Activated CD4-positive, CD25-positive, alpha-beta regulatory T cell treated with anti-CD3 and anti-CD28 coated beads, Interleukin-2, amount 50 U/mL, for 24 hours (primary cell): Measurements from ENCODE around the gene SPATA31A6.
"Not testable (repeated sequence)": the region's sequence is repeated elsewhere in the genome, so short reads cannot be mapped to it uniquely, and the experiment has no call there.

Experiments used
- ATAC-seq, 2 donors: fragments of 150-1000 bp; cut with Tn5 transposase; one replicate each; pipeline ENCODE4 v1.10.0; 2021; ENCODE audit warnings: mild to moderate bottlenecking in 1 of 2, moderate library complexity in 1 of 2

SPATA31A6 gene

DNA sequence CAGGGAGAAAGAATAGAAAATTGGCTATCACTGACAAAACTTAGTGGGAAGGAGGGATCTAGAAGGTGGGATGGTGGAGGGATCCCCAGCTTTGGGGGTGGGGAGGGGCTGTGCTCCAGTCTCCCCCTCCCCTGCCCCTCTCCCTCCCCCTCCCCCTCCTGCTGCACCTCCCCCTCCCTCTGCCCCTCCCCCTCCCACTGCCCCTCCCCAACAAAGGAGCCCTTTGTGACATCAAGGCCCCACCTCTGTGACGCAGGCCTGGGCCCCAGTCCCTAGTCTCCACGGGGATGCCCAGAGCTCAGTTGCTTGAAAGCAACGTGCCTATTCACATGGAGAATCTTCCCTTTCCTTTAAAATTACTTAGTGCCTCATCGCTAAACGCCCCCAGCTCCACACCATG lies at the start of gene SPATA31A6:
SPATA31A6 (plus strand) TSS at position 301 of the 400 bp plus-strand sequence; CDS start at position 330, 29 bp downstream.
- not testable (repeated sequence) for ATAC-seq

DNA sequence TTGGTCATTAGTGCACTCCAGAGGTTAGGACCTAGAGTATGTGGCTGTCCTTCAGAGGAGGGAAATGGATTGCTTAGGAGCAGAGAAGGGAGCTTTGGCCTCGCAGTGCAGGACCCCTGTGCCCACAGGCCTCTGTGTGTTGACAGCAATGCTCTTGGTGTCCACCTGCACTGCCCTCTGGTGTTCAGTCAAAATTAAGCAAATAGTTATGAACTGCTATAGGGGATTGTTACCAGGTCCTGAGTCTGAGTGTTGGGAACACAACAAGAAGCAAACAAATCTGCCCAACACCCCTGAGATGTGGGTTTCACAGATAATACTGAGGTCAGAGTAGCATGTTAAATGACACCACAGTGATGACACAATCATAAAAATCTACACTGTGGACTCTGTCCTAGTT lies 23.2 kb upstream of the SPATA31A6 start:
- not testable (repeated sequence) for ATAC-seq

DNA sequence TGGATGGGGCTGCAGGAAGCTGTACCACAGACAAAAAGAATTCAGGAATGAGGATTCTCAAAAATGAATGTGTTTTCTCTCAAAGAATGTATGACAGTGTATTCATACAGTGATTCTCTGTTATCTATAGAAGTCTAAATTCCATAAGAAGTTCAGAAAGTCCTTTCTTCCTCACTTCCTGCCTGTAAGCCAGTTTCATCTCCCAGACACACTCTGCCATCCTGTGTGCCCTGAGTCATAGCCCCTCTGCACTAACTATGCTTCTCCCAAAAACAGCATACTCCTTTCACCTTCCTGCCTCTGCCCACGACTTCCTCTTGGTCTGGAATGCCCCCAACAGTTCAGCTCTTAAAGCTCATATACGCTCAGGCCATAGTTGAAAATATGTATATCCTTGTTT lies 36.4 kb downstream of the SPATA31A6 start:
- not testable (repeated sequence) for ATAC-seq

DNA sequence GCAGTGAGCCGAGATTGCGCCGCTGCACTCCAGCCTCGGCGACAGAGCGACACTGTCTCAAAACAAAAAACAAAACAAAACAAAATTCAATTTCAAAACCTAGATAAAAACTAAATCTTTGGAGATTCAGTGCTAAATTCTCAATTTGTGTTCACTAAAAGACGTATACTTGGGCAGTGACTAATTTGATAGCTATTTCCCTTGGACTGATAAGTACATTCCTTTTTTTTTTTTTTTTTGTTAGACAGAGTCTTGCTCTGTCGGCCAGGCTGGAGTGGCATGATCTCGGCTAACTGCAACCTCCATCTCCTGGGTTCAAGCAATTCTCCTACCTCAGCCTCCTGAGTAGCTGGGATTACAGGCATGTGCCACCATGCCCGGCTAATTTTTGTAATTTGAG lies 39.8 kb downstream of the SPATA31A6 start:
- not testable (repeated sequence) for ATAC-seq

DNA sequence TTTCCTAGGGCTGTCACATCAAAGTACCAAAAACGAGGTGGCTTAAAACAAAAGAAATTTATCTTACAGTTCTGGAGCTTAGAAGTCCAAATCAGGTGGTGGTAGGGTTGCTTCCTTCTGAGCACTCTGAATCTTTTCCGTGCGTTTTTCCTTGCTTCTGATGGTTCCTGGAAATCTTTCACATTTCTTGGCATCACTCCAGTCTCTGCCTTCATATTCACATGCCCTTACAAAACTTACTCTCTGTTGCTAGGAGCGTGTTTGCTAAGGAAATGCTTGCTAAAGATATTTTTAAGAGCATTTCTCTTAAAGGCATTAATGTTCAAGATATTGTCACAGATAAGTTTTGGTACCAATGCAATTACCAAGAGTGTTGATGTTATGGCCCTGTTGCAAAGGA lies 49.6 kb downstream of the SPATA31A6 start:
- ATAC-seq: not testable (repeated sequence)

DNA sequence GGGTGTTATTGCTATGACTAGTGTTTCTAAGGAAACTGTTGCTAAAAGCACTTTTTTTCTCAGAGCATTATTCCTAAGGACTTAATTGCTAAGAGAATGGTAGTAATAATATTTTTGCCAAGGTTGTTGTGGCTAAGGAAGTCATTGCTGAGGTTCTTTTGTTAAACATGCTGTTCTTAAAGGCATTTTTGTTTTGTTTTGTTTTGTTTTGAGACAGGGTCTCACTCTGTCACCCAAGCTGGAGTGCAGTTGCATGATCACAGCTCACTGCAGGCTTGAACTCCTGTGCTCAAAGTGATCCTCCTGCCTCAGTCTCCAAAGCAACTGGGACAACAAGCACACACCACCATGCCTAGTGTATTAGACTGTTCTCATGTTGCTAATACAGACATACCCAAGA lies 51.2 kb downstream of the SPATA31A6 start:
- not testable (repeated sequence) for ATAC-seq

DNA sequence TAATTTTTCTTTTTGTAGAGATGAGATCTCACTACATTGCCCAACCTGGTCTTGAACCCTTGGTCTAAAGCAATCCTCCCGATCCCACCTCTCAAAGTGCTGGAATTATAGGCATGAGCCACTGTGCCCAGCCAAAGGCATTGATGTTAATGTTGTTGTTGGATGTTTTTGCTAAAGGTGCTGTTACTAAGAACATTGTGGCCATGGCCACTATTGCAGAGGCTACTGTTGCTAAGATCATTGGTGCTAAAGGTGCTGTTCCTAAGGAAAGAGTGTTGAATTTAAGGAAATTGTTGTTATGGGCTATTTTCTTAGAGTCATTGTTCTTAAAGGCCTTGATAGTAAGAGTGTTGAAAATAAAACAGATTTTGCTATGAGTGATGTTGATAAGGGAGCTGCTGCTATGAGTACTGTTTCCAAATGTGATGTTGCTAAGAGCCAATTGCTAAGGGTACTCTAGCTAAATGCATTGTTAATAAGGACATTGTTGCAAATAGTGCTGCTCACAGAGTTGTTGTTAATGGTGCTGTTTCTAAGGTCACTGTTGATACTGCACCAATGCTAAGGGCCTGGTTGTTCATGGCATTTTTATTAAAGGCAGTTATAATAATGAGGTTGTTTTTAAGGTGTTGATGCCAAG lies 52.0 kb downstream of the SPATA31A6 start:
- ATAC-seq: not testable (repeated sequence)

DNA sequence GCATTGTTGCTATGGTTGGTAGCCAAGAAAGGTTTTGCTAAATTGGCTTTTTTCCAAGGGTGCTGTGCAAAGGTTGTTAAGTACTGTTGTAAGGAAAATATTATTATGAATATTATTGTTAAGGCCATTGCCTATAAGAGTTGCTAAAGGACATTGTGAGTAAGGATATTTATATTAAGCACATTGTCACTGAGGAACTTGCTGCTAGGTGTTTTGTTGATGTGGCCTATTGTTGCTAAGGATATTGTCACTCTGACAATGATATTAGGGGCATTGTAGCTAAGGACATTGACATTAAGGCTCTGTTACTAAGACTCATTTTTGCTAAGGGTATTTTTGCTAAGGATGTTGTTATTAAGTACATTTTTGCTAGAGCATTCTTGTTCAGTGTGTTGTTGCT lies 52.6 kb downstream of the SPATA31A6 start:
- not testable (repeated sequence) for ATAC-seq

DNA sequence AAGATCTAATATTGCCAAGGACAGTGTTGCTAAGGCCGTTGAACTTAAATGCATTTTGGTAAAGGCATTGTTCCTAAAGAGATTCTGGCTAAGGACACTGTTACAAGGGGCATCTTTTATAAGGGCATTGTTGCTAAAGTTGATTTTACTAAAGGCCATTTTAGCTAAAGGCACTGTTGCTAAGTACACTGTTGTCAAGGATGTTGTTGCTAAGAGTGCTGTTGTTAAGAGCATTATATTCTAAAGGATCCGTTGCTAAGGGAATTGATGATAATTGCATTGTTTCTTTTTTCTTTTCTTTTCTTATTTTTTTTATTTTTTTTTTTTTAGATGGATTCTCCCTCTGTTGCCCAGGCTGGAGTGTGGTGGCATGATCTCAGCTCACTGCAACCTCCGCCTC lies 53.9 kb downstream of the SPATA31A6 start:
- ATAC-seq: not testable (repeated sequence)

DNA sequence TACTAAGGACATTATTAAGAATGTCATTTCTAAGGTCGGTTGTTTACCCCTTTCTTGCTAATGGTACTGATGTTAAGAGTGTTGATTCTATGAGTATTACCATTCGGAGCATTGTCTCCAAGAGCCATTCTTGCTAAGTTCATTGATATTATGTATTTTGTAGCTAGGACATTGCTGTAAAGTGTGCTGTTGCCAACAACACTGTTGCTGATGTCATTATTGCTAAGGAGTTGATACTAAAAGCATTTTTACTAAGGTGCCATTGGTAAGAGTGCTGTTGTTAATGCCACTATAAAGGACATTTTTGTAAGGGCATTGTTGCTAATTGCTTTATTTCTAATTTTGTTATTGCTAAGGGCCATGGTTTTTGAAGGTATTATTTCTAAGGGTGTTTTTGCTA lies 55.4 kb downstream of the SPATA31A6 start:
- ATAC-seq: not testable (repeated sequence)
